Ishikawa (cell line): Measurements from ENCODE around the gene WDR11.

ENCODE experiments used
- CEBPB ChIP-seq: IDR thresholded peaks from 2 replicates; pipeline ENCODE4 v1.6.1; 2012
- CREB1 ChIP-seq: IDR thresholded peaks from 2 replicates; pipeline ENCODE4 v1.6.1; 2012; ENCODE audit warnings: low read depth
- EGR1 ChIP-seq: IDR thresholded peaks from 2 replicates; pipeline ENCODE4 v1.6.1; 2012
- EP300 ChIP-seq: IDR thresholded peaks from 2 replicates; pipeline ENCODE4 v1.6.1; 2012; ENCODE audit warnings: borderline replicate concordance
- FOXM1 ChIP-seq: IDR thresholded peaks from 2 replicates; pipeline ENCODE4 v1.6.1; 2012; ENCODE audit warnings: low read depth, borderline replicate concordance
- NFIC ChIP-seq: IDR thresholded peaks from 2 replicates; pipeline ENCODE4 v1.6.1; 2012
- RAD21 ChIP-seq: IDR thresholded peaks from 2 replicates; pipeline ENCODE4 v1.6.1; 2012; ENCODE audit warnings: low read depth
- REST ChIP-seq: IDR thresholded peaks from 2 replicates; pipeline ENCODE4 v1.6.1; 2012; ENCODE audit warnings: low read depth, mild to moderate bottlenecking
- TAF1 ChIP-seq: IDR thresholded peaks from 2 replicates; pipeline ENCODE4 v1.6.1; 2012; ENCODE audit warnings: low read depth, mild to moderate bottlenecking
- TCF12 ChIP-seq: IDR thresholded peaks from 2 replicates; pipeline ENCODE4 v1.6.1; 2012; ENCODE audit warnings: low read depth
- TEAD4 ChIP-seq: IDR thresholded peaks from 2 replicates; pipeline ENCODE4 v1.6.1; 2012
- YY1 ChIP-seq: IDR thresholded peaks from 2 replicates; pipeline ENCODE4 v1.6.1; 2012; ENCODE audit warnings: low read depth
- ZBTB7A ChIP-seq: IDR thresholded peaks from 2 replicates; pipeline ENCODE4 v1.6.1; 2012; ENCODE audit warnings: low read depth
- TF ChIP-seq, protein P1 (sequence below): IDR thresholded peaks from 2 replicates; pipeline ENCODE4 v1.6.1; 2012
- TF ChIP-seq, protein P2 (sequence below): IDR thresholded peaks from 2 replicates; pipeline ENCODE4 v1.6.1; 2012

The WDR11 gene

GRCh38 chr10:120833222-120833928 lies 17.8 kb upstream of the WDR11 start:
- TF ChIP-seq TAF1: no peak
- TF ChIP-seq REST: no peak
- TF ChIP-seq CREB1: no peak
- TF ChIP-seq TEAD4: no peak
- TF ChIP-seq EP300: no peak
- TF ChIP-seq YY1: no peak
- TF ChIP-seq FOXM1: no peak
- TF ChIP-seq RAD21: no peak
- TF ChIP-seq NFIC: no peak
- no peak for TF ChIP-seq TCF12
- no peak for TF ChIP-seq EGR1
- TF ChIP-seq, protein P1, sequence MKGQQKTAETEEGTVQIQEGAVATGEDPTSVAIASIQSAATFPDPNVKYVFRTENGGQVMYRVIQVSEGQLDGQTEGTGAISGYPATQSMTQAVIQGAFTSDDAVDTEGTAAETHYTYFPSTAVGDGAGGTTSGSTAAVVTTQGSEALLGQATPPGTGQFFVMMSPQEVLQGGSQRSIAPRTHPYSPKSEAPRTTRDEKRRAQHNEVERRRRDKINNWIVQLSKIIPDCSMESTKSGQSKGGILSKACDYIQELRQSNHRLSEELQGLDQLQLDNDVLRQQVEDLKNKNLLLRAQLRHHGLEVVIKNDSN: no peak
- TF ChIP-seq, protein P2, sequence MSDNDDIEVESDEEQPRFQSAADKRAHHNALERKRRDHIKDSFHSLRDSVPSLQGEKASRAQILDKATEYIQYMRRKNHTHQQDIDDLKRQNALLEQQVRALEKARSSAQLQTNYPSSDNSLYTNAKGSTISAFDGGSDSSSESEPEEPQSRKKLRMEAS: no peak
- TF ChIP-seq ZBTB7A: no peak
- no peak for TF ChIP-seq CEBPB

DNA sequence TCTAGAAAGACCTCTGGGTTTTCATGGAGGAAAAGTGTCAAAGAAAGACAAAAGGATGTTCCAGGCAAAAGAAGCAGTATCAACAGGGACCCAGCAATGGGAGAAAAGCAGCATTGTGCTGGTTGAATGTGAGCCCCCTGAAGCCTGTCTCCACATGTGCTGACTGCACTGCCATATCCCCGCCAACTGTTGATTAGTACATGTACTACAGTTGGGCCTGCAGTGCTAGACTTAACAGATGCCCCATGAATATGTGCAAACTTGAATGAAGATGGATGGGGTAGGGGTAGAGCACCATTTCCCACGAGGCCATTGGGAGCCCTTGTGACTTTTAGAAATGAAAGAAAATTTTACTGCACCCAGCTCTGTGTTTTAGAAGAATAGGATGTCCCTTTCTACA lies 15.6 kb upstream of the WDR11 start:
- TF ChIP-seq ZBTB7A (no peak), NFIC (no peak), TAF1 (no peak), FOXM1 (no peak)

DNA sequence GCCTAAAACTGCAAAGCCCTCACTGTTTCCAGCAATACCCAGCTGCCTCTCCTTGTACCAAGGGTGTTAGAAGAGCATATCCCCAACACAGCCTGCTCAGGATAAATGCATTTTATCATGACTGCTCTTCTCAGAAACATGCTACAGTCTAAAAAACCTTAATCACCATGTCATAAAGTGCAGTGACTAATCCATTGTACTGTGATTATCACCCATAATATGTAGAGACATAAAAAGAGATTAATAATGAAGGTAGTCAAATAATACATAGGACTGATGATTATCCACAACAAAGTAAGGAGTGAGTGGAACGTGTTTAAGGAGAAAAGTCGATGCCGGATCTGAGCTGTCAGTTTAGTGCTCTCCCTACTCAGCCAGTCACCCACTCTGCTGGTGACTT lies 12.2 kb upstream of the WDR11 start:
- TF ChIP-seq RAD21: no peak
- TF ChIP-seq EP300: no peak
- TF ChIP-seq EGR1: no peak
- no peak for TF ChIP-seq YY1
- TF ChIP-seq, protein P2: no peak
- TF ChIP-seq, protein P1: no peak
- no peak for TF ChIP-seq TCF12
- TF ChIP-seq ZBTB7A: no peak
- TF ChIP-seq TEAD4: no peak
- TF ChIP-seq REST: no peak
- no peak for TF ChIP-seq NFIC
- no peak for TF ChIP-seq CREB1
- TF ChIP-seq FOXM1: no peak
- no peak for TF ChIP-seq CEBPB
- no peak for TF ChIP-seq TAF1

- no peak for TF ChIP-seq TCF12
- TF ChIP-seq EGR1: no peak
- no peak for TF ChIP-seq TEAD4
- TF ChIP-seq, protein P2: no peak
- TF ChIP-seq CREB1: no peak
- TF ChIP-seq FOXM1: no peak
- no peak for TF ChIP-seq CEBPB
- TF ChIP-seq REST: no peak
- no peak for TF ChIP-seq YY1
- no peak for TF ChIP-seq ZBTB7A
- no peak for TF ChIP-seq EP300
- TF ChIP-seq RAD21: no peak
- TF ChIP-seq, protein P1: no peak
- TF ChIP-seq TAF1: no peak
- TF ChIP-seq NFIC: no peak
These were observed 9.5 kb upstream of the WDR11 start for GRCh38 chr10:120841522-120842189.
